Spleen (tissue), 7 donors: ENCODE data around the gene TMA16.

Experiments used
- CTCF ChIP-seq, 11 experiments: fragments of 200-600 bp in 7 of 11; fragments of 450-650 bp in 4 of 11; sonication (generic) in 4 of 11; IDR thresholded peaks in 8 of 11; conservative IDR thresholded peaks in 3 of 11; 1 replicate in 7 of 11; 2 replicates in 4 of 11; pipeline versions ENCODE4 v1.4.0 to v1.8.0; 2016 to 2021; ENCODE audit warnings: antibody characterized with exemption in 11 of 11, inconsistent platforms in 4 of 11, mild to moderate bottlenecking in 1 of 11
- POLR2AphosphoS5 ChIP-seq, 3 donors: sonication (generic); formaldehyde crosslinking; IDR thresholded peaks; one replicate each; pipeline ENCODE4 v1.5.1; 2017; ENCODE audit warnings: antibody characterized with exemption in 3 of 3
- donor health status: DM: no; HTN: no; CAD: no; lungs with moderate emphysema.
- donor health status: DM: no; HTN: no; CAD: no.
- donor health status: DM: no; HTN: no; CAD: no.

GRCh38 chr4:163486321-163486720 lies 8.2 kb upstream of the TMA16 start:
- no peak for TF ChIP-seq CTCF (IDR thresholded peaks at IDR 0.05 in 8 of 11, conservative IDR thresholded peaks at IDR 0.05 in 3 of 11)
- no peak for TF ChIP-seq POLR2AphosphoS5 (IDR thresholded peaks at IDR 0.05)
